ENCODE results near the gene PHLDA1.
A peak's percentile ranks its signal among the peaks of the same experiment; 100 is the strongest.

Gene PHLDA1

DNA sequence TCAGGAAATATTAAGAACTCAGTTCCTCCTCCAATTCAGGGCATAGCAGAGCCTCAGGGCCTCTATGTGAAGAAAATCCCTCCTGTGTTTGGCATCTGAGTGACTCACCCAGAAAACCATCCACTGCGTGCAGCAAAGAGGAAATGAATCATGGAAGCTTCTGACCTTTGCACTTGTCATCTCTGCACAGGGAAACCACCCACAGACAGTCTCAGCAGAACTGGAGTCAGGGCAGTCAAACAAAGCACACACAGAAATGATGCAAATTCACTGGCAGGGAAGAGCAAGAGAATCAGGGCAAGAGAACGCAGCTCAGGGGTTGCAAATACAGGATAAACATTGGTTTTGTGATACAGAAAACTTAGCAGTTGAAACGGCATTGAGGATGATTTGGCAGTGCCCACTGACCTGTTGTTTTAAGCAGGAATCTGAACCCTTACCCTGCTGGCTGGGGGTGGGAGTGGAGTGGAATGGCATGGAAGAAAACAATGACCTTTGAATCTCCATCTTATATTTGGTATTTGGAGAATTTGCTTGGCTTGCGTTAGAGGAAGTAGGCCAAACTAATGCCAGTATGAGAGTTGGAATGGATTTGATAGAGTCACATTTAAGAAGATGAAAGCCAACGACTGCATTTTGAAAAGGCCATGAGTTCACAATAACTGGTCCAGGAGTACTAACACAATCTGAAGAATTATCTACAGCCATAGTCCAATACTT, 53.5 kb downstream of the PHLDA1 start:
- H2BK15ac ChIP-seq (ENCODE audit: low read depth, poor library complexity, severe bottlenecking) = no peak overlapping the region
- H3K9ac ChIP-seq (ENCODE audit: low read length) = peak overlapping the region; percentile 78
- H2AK5ac ChIP-seq (ENCODE audit: low read length, severe bottlenecking) = no peak overlapping the region
- H3K4me2 ChIP-seq (ENCODE audit: low read length, poor library complexity, severe bottlenecking) = no peak overlapping the region
- no peak overlapping the region for H3K23ac ChIP-seq (ENCODE audit: low read length in 2 of 2)
- no peak overlapping the region for H2AFZ ChIP-seq (ENCODE audit: low read depth, low read length)
- no peak overlapping the region for H3K14ac ChIP-seq (ENCODE audit: low read length in 2 of 2)
- H3K4me3 ChIP-seq (ENCODE audit: insufficient read depth in 1 of 2, low read depth in 1 of 2, low read length in 2 of 2) = no peak overlapping the region
- H4K91ac ChIP-seq (ENCODE audit: low read length) = no peak overlapping the region
- peak overlapping the region; percentile 7 to 40 for H3K4ac ChIP-seq (ENCODE audit: low read depth in 1 of 2, low read length in 2 of 2)
- no peaks in the 10 kb centered on the region for H3K36me3 ChIP-seq (ENCODE audit: control insufficient read depth in 1 of 2, insufficient read depth in 2 of 2, low read depth in 1 of 2, low read length in 2 of 2)
- peaks cover 6% of the 10 kb centered on the region for H3K4me1 ChIP-seq (ENCODE audit: control insufficient read depth, insufficient read depth, low read depth, low read length)
- DNase-seq = peak; percentile 100
- no peaks in the 10 kb centered on the region for H3K79me1 ChIP-seq (replicated peaks; ENCODE audit: low read length, poor library complexity, severe bottlenecking)
- no peaks in the 10 kb centered on the region for H3K9me3 ChIP-seq (ENCODE audit: control insufficient read depth, low read length)
- WGBS = 0% methylated on average over 4 of the region's 5 CpGs
- H2BK120ac ChIP-seq (ENCODE audit: low read depth, low read length) = no peak overlapping the region
- no peaks in the 10 kb centered on the region for H3K27me3 ChIP-seq (ENCODE audit: control insufficient read depth in 1 of 2, insufficient read depth in 1 of 2, low read length in 2 of 2)
- H3K27ac ChIP-seq (ENCODE audit: low read length, poor library complexity, severe bottlenecking) = peak overlapping the region; percentile 94
- H4K8ac ChIP-seq (ENCODE audit: low read length) = peak overlapping the region; percentile 33
- H3K18ac ChIP-seq (ENCODE audit: low read depth in 1 of 2, low read length in 2 of 2) = peak overlapping the region; percentile 9 to 38
- peak overlapping the region in 1 of 2 experiments; percentile 45 for H2BK12ac ChIP-seq (ENCODE audit: low read length in 2 of 2)
- H2BK5ac ChIP-seq (ENCODE audit: low read depth, low read length, poor library complexity, severe bottlenecking) = peak overlapping the region; percentile 48

DNA sequence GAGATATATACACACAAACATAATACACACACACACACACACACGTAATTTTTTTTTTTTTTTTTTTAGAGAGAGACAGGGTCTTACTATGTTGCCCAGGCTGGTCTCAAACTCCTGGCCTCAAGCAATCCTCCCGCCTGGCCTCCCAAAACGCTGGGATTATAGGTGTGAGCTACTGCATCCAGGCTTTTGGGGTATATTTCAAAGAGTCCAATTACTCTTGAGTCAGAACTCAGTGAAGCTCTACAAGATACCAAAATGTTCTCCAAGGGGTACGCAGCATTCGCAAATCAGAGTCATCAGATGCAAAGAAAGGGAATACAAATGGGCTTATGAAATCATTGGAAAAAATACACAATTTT, 54.0 kb downstream of the PHLDA1 start:
- H2BK12ac ChIP-seq (ENCODE audit: low read length in 2 of 2) = no peak overlapping the region
- H3K9ac ChIP-seq (ENCODE audit: low read length) = peak overlapping the region; percentile 78
- H3K36me3 ChIP-seq (ENCODE audit: control insufficient read depth in 1 of 2, insufficient read depth in 2 of 2, low read depth in 1 of 2, low read length in 2 of 2) = no peaks in the 10 kb centered on the region
- no peak overlapping the region for H4K91ac ChIP-seq (ENCODE audit: low read length)
- peak overlapping the region; percentile 88 for H2BK120ac ChIP-seq (ENCODE audit: low read depth, low read length)
- H3K4me2 ChIP-seq (ENCODE audit: low read length, poor library complexity, severe bottlenecking) = no peak overlapping the region
- no peak overlapping the region for H2BK15ac ChIP-seq (ENCODE audit: low read depth, poor library complexity, severe bottlenecking)
- H3K23ac ChIP-seq (ENCODE audit: low read length in 2 of 2) = no peak overlapping the region
- H3K27ac ChIP-seq (ENCODE audit: low read length, poor library complexity, severe bottlenecking) = peak overlapping the region; percentile 94
- H3K79me1 ChIP-seq (replicated peaks; ENCODE audit: low read length, poor library complexity, severe bottlenecking) = no peaks in the 10 kb centered on the region
- 25% methylated on average over 2 of the region's 5 CpGs for WGBS
- H3K4me3 ChIP-seq (ENCODE audit: insufficient read depth in 1 of 2, low read depth in 1 of 2, low read length in 2 of 2) = no peak overlapping the region
- peak overlapping the region; percentile 21 for H2AK5ac ChIP-seq (ENCODE audit: low read length, severe bottlenecking)
- H2BK5ac ChIP-seq (ENCODE audit: low read depth, low read length, poor library complexity, severe bottlenecking) = peak overlapping the region; percentile 71
- DNase-seq = no peak
- no peak overlapping the region for H4K8ac ChIP-seq (ENCODE audit: low read length)
- H3K14ac ChIP-seq (ENCODE audit: low read length in 2 of 2) = no peak overlapping the region
- peak overlapping the region in 1 of 2 experiments; percentile 34 for H3K4ac ChIP-seq (ENCODE audit: low read depth in 1 of 2, low read length in 2 of 2)
- H3K18ac ChIP-seq (ENCODE audit: low read depth in 1 of 2, low read length in 2 of 2) = peak overlapping the region in 1 of 2 experiments; percentile 85
- no peak overlapping the region for H2AFZ ChIP-seq (ENCODE audit: low read depth, low read length)
- H3K27me3 ChIP-seq (ENCODE audit: control insufficient read depth in 1 of 2, insufficient read depth in 1 of 2, low read length in 2 of 2) = no peaks in the 10 kb centered on the region
- no peaks in the 10 kb centered on the region for H3K9me3 ChIP-seq (ENCODE audit: control insufficient read depth, low read length)
- peaks cover 5% of the 10 kb centered on the region for H3K4me1 ChIP-seq (ENCODE audit: control insufficient read depth, insufficient read depth, low read depth, low read length)

DNA sequence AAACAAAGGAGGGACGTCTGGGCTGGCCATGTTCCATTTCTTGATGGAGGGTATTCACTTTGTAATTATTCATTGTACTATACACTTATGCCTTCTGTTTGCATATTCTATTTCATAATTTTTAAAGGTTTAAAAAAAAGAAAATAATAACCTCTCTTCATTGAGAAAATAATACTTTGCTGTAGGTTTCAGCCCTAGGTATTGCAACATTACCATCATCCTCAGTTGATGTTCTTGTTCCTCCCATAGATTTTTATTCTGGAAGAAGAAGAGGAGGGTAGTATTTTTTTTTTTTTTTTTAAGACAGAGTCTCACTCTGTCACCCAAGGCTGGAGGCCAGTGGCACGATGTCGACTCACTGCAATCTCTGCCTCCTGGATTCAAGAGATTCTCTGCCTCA, 54.7 kb downstream of the PHLDA1 start:
- no peaks in the 10 kb centered on the region for H3K79me1 ChIP-seq (replicated peaks; ENCODE audit: low read length, poor library complexity, severe bottlenecking)
- no peak for DNase-seq

DNA sequence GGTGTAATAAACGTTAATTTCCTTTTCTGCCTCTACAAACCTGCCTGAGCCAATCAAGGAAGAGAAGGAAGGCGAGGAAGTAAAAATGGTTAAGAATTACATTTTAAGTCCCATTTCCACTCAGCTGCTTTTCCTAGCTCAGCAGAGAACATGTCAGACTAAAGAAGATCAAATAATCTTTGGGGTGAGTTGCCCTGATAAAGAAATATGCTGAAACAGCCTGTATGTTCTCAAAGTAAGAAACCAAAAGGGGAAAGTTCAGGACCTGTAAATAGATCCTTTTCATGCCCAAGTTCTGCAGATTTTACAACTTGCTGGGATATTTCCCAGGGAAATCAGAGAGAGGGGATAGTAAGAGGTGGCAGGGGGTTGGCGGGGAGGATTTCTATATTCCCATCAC, 55.5 kb downstream of the PHLDA1 start:
- 89% methylated on average over 1 of the region's 3 CpGs for WGBS

More for the DNA sequence above, 54.7 kb downstream of the PHLDA1 start:
- H3K9ac ChIP-seq (ENCODE audit: low read length) = peak overlapping the region; percentile 78
- no peaks in the 10 kb centered on the region for H3K9me3 ChIP-seq (ENCODE audit: control insufficient read depth, low read length)
- peak overlapping the region; percentile 71 for H2BK5ac ChIP-seq (ENCODE audit: low read depth, low read length, poor library complexity, severe bottlenecking)
- H3K4me1 ChIP-seq (ENCODE audit: control insufficient read depth, insufficient read depth, low read depth, low read length) = peaks cover 5% of the 10 kb centered on the region
- H3K4me3 ChIP-seq (ENCODE audit: insufficient read depth in 1 of 2, low read depth in 1 of 2, low read length in 2 of 2) = no peak overlapping the region
- H3K4me2 ChIP-seq (ENCODE audit: low read length, poor library complexity, severe bottlenecking) = no peak overlapping the region
- H3K27me3 ChIP-seq (ENCODE audit: control insufficient read depth in 1 of 2, insufficient read depth in 1 of 2, low read length in 2 of 2) = no peaks in the 10 kb centered on the region
- H2AK5ac ChIP-seq (ENCODE audit: low read length, severe bottlenecking) = peak overlapping the region; percentile 78
- H4K8ac ChIP-seq (ENCODE audit: low read length) = no peak overlapping the region
- no peak overlapping the region for H2AFZ ChIP-seq (ENCODE audit: low read depth, low read length)
- peak overlapping the region; percentile 95 for H4K91ac ChIP-seq (ENCODE audit: low read length)
- H2BK120ac ChIP-seq (ENCODE audit: low read depth, low read length) = peak overlapping the region; percentile 88
- H3K23ac ChIP-seq (ENCODE audit: low read length in 2 of 2) = no peak overlapping the region
- H3K14ac ChIP-seq (ENCODE audit: low read length in 2 of 2) = no peak overlapping the region
- H3K4ac ChIP-seq (ENCODE audit: low read depth in 1 of 2, low read length in 2 of 2) = peak overlapping the region; percentile 34 to 96
- WGBS = 96% methylated on average over 2 of the region's 3 CpGs
- H2BK15ac ChIP-seq (ENCODE audit: low read depth, poor library complexity, severe bottlenecking) = peak overlapping the region; percentile 0
- peak overlapping the region; percentile 58 to 85 for H3K18ac ChIP-seq (ENCODE audit: low read depth in 1 of 2, low read length in 2 of 2)
- H3K36me3 ChIP-seq (ENCODE audit: control insufficient read depth in 1 of 2, insufficient read depth in 2 of 2, low read depth in 1 of 2, low read length in 2 of 2) = no peaks in the 10 kb centered on the region
- peak overlapping the region; percentile 61 to 71 for H2BK12ac ChIP-seq (ENCODE audit: low read length in 2 of 2)
- peak overlapping the region; percentile 94 for H3K27ac ChIP-seq (ENCODE audit: low read length, poor library complexity, severe bottlenecking)

More for the DNA sequence above, 55.5 kb downstream of the PHLDA1 start:
- no peak overlapping the region for H4K91ac ChIP-seq (ENCODE audit: low read length)
- no peak overlapping the region for H2BK15ac ChIP-seq (ENCODE audit: low read depth, poor library complexity, severe bottlenecking)
- peak overlapping the region in 1 of 2 experiments; percentile 70 for H3K18ac ChIP-seq (ENCODE audit: low read depth in 1 of 2, low read length in 2 of 2)
- H3K79me1 ChIP-seq (replicated peaks; ENCODE audit: low read length, poor library complexity, severe bottlenecking) = no peaks in the 10 kb centered on the region
- peak overlapping the region; percentile 94 for H3K27ac ChIP-seq (ENCODE audit: low read length, poor library complexity, severe bottlenecking)
- no peak overlapping the region for H3K23ac ChIP-seq (ENCODE audit: low read length in 2 of 2)
- H2AK5ac ChIP-seq (ENCODE audit: low read length, severe bottlenecking) = peak overlapping the region; percentile 31
- H2BK5ac ChIP-seq (ENCODE audit: low read depth, low read length, poor library complexity, severe bottlenecking) = no peak overlapping the region
- no peak for DNase-seq
- H3K4ac ChIP-seq (ENCODE audit: low read depth in 1 of 2, low read length in 2 of 2) = no peak overlapping the region
- H3K9me3 ChIP-seq (ENCODE audit: control insufficient read depth, low read length) = no peaks in the 10 kb centered on the region
- no peak overlapping the region for H2BK120ac ChIP-seq (ENCODE audit: low read depth, low read length)
- peak overlapping the region; percentile 48 for H3K9ac ChIP-seq (ENCODE audit: low read length)
- H3K4me2 ChIP-seq (ENCODE audit: low read length, poor library complexity, severe bottlenecking) = no peak overlapping the region
- H2AFZ ChIP-seq (ENCODE audit: low read depth, low read length) = no peak overlapping the region
- H2BK12ac ChIP-seq (ENCODE audit: low read length in 2 of 2) = no peak overlapping the region
- H3K27me3 ChIP-seq (ENCODE audit: control insufficient read depth in 1 of 2, insufficient read depth in 1 of 2, low read length in 2 of 2) = no peaks in the 10 kb centered on the region
- no peak overlapping the region for H4K8ac ChIP-seq (ENCODE audit: low read length)
- H3K14ac ChIP-seq (ENCODE audit: low read length in 2 of 2) = no peak overlapping the region
- peaks cover 5% of the 10 kb centered on the region for H3K4me1 ChIP-seq (ENCODE audit: control insufficient read depth, insufficient read depth, low read depth, low read length)
- no peaks in the 10 kb centered on the region for H3K36me3 ChIP-seq (ENCODE audit: control insufficient read depth in 1 of 2, insufficient read depth in 2 of 2, low read depth in 1 of 2, low read length in 2 of 2)
- H3K4me3 ChIP-seq (ENCODE audit: insufficient read depth in 1 of 2, low read depth in 1 of 2, low read length in 2 of 2) = no peak overlapping the region
